ENCODE data around the gene PLEKHA7. TPM values are rescaled to one million over a fixed set of nuclear protein-coding genes. Genes with fewer than 3 reads are reported as not detected.

Gene PLEKHA7
- total RNA-seq, 2 experiments from 2014 or later = 5.1 to 5.6 TPM

GRCh38 chr11:16792426-16792825 is 221.8 kb downstream of the PLEKHA7 start:
- Mint-ChIP-seq H3K27me3 (no peaks in the 10 kb centered on the region), H3K4me3 (no peak overlapping the region), H3K4me1 (peaks cover 18% of the 10 kb centered on the region), H3K27ac (no peak overlapping the region), H3K36me3 (no peaks in the 10 kb centered on the region), H3K9me3 (no peaks in the 10 kb centered on the region)
- DNase-seq = no peak

- no peaks in the 10 kb centered on the region for H3K36me3 Mint-ChIP-seq
- peaks cover 15% of the 10 kb centered on the region for H3K4me1 Mint-ChIP-seq
- H3K27ac Mint-ChIP-seq = no peak overlapping the region
- no peaks in the 10 kb centered on the region for H3K27me3 Mint-ChIP-seq
- H3K9me3 Mint-ChIP-seq = no peaks in the 10 kb centered on the region
- no peak for DNase-seq
- no peak overlapping the region for H3K4me3 Mint-ChIP-seq
Observed at GRCh38 chr11:16791191-16791961, 222.8 kb downstream of the PLEKHA7 start.

- Mint-ChIP-seq H3K4me1 (peaks cover 15% of the 10 kb centered on the region), H3K9me3 (no peaks in the 10 kb centered on the region), H3K36me3 (no peaks in the 10 kb centered on the region), H3K4me3 (no peak overlapping the region), H3K27ac (no peak overlapping the region), H3K27me3 (no peaks in the 10 kb centered on the region)
- no peak for DNase-seq
Observed at GRCh38 chr11:16790486-16791190, 223.6 kb downstream of the PLEKHA7 start.

- H3K27ac Mint-ChIP-seq = no peak overlapping the region
Observed at GRCh38 chr11:16789560-16790485, 224.4 kb downstream of the PLEKHA7 start.

GRCh38 chr11:16789063-16789420 is 225.2 kb downstream of the PLEKHA7 start:
- Mint-ChIP-seq H3K4me3 (no peak overlapping the region), H3K9me3 (no peaks in the 10 kb centered on the region), H3K4me1 (peaks cover 10% of the 10 kb centered on the region), H3K36me3 (no peaks in the 10 kb centered on the region), H3K27me3 (no peaks in the 10 kb centered on the region), H3K27ac (no peak overlapping the region)
- no peak for DNase-seq

More at GRCh38 chr11:16789560-16790485, 224.4 kb downstream of the PLEKHA7 start:
- peaks cover 11% of the 10 kb centered on the region for H3K4me1 Mint-ChIP-seq
- no peaks in the 10 kb centered on the region for H3K9me3 Mint-ChIP-seq
- H3K36me3 Mint-ChIP-seq = no peaks in the 10 kb centered on the region
- H3K27me3 Mint-ChIP-seq = no peaks in the 10 kb centered on the region
- no peak for DNase-seq
- no peak overlapping the region for H3K4me3 Mint-ChIP-seq

- H3K4me1 Mint-ChIP-seq = peaks cover 10% of the 10 kb centered on the region
- no peak overlapping the region for H3K4me3 Mint-ChIP-seq
- no peaks in the 10 kb centered on the region for H3K9me3 Mint-ChIP-seq
- no peaks in the 10 kb centered on the region for H3K36me3 Mint-ChIP-seq
- peak; percentile 40 for DNase-seq
- no peak overlapping the region for H3K27ac Mint-ChIP-seq
- no peaks in the 10 kb centered on the region for H3K27me3 Mint-ChIP-seq
Observed at GRCh38 chr11:16788141-16789062, 225.8 kb downstream of the PLEKHA7 start.

- DNase-seq = no peak
- Mint-ChIP-seq H3K36me3 (no peaks in the 10 kb centered on the region), H3K4me1 (peaks cover 10% of the 10 kb centered on the region), H3K4me3 (no peak overlapping the region), H3K9me3 (no peaks in the 10 kb centered on the region), H3K27me3 (no peaks in the 10 kb centered on the region), H3K27ac (no peak overlapping the region)
Observed at GRCh38 chr11:16787035-16787742, 227.0 kb downstream of the PLEKHA7 start.

- Mint-ChIP-seq H3K36me3 (no peaks in the 10 kb centered on the region), H3K27me3 (no peaks in the 10 kb centered on the region), H3K4me1 (peaks cover 2% of the 10 kb centered on the region), H3K4me3 (no peak overlapping the region), H3K27ac (no peak overlapping the region), H3K9me3 (no peaks in the 10 kb centered on the region)
- DNase-seq = no peak
Observed at GRCh38 chr11:16786131-16786530, 228.1 kb downstream of the PLEKHA7 start.

GRCh38 chr11:16785520-16786128 is 228.6 kb downstream of the PLEKHA7 start:
- H3K36me3 Mint-ChIP-seq = no peaks in the 10 kb centered on the region
- peak; percentile 46 for DNase-seq
- H3K4me1 Mint-ChIP-seq = peaks cover 2% of the 10 kb centered on the region
- no peaks in the 10 kb centered on the region for H3K9me3 Mint-ChIP-seq
- H3K27ac Mint-ChIP-seq = no peak overlapping the region
- H3K4me3 Mint-ChIP-seq = no peak overlapping the region
- H3K27me3 Mint-ChIP-seq = no peaks in the 10 kb centered on the region

GRCh38 chr11:16784666-16785065 is 229.5 kb downstream of the PLEKHA7 start:
- H3K36me3 Mint-ChIP-seq = no peaks in the 10 kb centered on the region
- H3K9me3 Mint-ChIP-seq = no peaks in the 10 kb centered on the region
- no peak overlapping the region for H3K27ac Mint-ChIP-seq
- H3K4me3 Mint-ChIP-seq = no peak overlapping the region
- no peak for DNase-seq
- no peaks in the 10 kb centered on the region for H3K27me3 Mint-ChIP-seq
- peaks cover 2% of the 10 kb centered on the region for H3K4me1 Mint-ChIP-seq

- no peak overlapping the region for H3K4me3 Mint-ChIP-seq
- H3K36me3 Mint-ChIP-seq = no peaks in the 10 kb centered on the region
- H3K9me3 Mint-ChIP-seq = no peaks in the 10 kb centered on the region
- no peaks in the 10 kb centered on the region for H3K27me3 Mint-ChIP-seq
- peaks cover 2% of the 10 kb centered on the region for H3K4me1 Mint-ChIP-seq
- DNase-seq = no peak
- no peak overlapping the region for H3K27ac Mint-ChIP-seq
Observed at GRCh38 chr11:16784097-16784496, 230.1 kb downstream of the PLEKHA7 start.

GRCh38 chr11:16783321-16783801 is 230.9 kb downstream of the PLEKHA7 start:
- Mint-ChIP-seq H3K4me1 (peaks cover 2% of the 10 kb centered on the region), H3K4me3 (no peak overlapping the region), H3K27ac (no peak overlapping the region), H3K27me3 (no peaks in the 10 kb centered on the region), H3K9me3 (no peaks in the 10 kb centered on the region), H3K36me3 (no peaks in the 10 kb centered on the region)
- DNase-seq = no peak
